ENCODE data around the gene NEK11. TPM values are rescaled to one million over a fixed set of nuclear protein-coding genes. Genes with fewer than 3 reads are reported as not detected.
A peak's percentile ranks its signal among the peaks of the same experiment; 100 is the strongest.
"Not testable (repeated sequence)": the region's sequence is repeated elsewhere in the genome, so short reads cannot be mapped to it uniquely, and the experiment has no call there.

Gene NEK11
- total RNA-seq, 4 donors from 2014 or later = 14.8 to 34.0 (median 28.2) TPM

- DNase-seq = no peak
- TF ChIP-seq POLR2A (IDR thresholded peaks at IDR 0.05) (no peak), CTCF (IDR thresholded peaks at IDR 0.05) (no peak)
- Histone ChIP-seq H3K9me3 (no peaks in the 10 kb centered on the region), H3K36me3 (no peaks in the 10 kb centered on the region), H3K4me1 (no peaks in the 10 kb centered on the region), H3K4me3 (replicated peaks in 1 of 3) (no peak overlapping the region), H3K27ac (no peak overlapping the region), H3K27me3 (no peaks in the 10 kb centered on the region)
- intact Hi-C loops (cut with DNase I) = no loop called here
- 85 to 94% methylated on average over 2 of the region's 2 CpGs for WGBS, 2 donors
Observed at GRCh38 chr3:131371688-131372066, 345.0 kb downstream of the NEK11 start.

- intact Hi-C loops (cut with DNase I) = no loop called here
- Histone ChIP-seq H3K4me3 (replicated peaks in 1 of 3) (no peak overlapping the region), H3K27ac (no peak overlapping the region), H3K9me3 (no peaks in the 10 kb centered on the region), H3K27me3 (no peaks in the 10 kb centered on the region), H3K4me1 (peaks cover 8 to 16% of the 10 kb centered on the region in 2 donors), H3K36me3 (no peaks in the 10 kb centered on the region)
- DNase-seq = no peak
- 91 to 100% methylated on average over 2 of the region's 2 CpGs for WGBS, 2 donors
- no peak for TF ChIP-seq POLR2A (IDR thresholded peaks at IDR 0.05)
- no peak for TF ChIP-seq CTCF (IDR thresholded peaks at IDR 0.05)
Observed at GRCh38 chr3:131374741-131375140, 348.1 kb downstream of the NEK11 start.

DNA sequence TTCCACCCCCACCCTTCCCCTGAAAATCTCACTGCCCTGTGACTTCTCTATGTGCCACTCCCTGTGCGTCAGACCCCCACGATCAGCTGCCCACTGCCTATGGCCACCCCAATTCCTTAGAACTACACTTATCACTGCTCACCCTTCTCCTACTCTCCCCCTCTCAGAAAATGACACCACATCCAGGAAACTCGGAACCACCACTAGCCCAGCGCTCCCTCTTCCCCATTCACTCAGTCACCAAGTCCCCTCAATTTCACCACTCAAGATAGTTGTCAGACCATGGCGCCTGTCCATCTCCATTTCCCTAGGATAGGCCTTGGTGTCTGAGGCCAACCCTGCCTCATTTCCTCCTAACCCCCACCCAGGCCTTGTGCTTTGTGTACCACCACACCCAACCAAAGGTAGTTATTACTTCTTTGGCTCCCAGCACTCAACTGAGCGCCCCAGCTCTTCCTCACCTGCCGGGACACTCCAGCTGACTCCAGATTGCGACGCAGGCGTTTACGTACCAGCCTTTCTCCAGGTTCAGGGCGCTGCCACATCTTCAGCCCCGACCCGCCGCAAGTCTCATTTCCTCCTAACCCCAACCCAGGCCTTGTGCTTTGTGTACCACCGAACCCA lies 354.3 kb downstream of the NEK11 start:
- not testable (repeated sequence) for H3K36me3 ChIP-seq, H3K27me3 ChIP-seq, H3K9me3 ChIP-seq
- peak overlapping the region; percentile 10 to 85 (median 46) for H3K4me3 ChIP-seq (replicated peaks in 1 of 3)
- intact Hi-C loops (cut with DNase I) = loop anchor here (10.0 kb wide), 2 partner anchors 124 to 146 kb away; partner anchors contain the start of gene MRPL3
- peak in 1 of 2 donors; percentile 15 for TF ChIP-seq POLR2A (IDR thresholded peaks at IDR 0.05)
- H3K4me1 ChIP-seq = peaks cover 36 to 40% of the 10 kb centered on the region in 2 donors
- WGBS, 2 donors = 15 to 20% methylated on average over 16 of the region's 16 CpGs
- peak overlapping the region; percentile 41 to 79 (median 54) for H3K27ac ChIP-seq
- DNase-seq = peak in 1 of 2 donors; percentile 22

DNA sequence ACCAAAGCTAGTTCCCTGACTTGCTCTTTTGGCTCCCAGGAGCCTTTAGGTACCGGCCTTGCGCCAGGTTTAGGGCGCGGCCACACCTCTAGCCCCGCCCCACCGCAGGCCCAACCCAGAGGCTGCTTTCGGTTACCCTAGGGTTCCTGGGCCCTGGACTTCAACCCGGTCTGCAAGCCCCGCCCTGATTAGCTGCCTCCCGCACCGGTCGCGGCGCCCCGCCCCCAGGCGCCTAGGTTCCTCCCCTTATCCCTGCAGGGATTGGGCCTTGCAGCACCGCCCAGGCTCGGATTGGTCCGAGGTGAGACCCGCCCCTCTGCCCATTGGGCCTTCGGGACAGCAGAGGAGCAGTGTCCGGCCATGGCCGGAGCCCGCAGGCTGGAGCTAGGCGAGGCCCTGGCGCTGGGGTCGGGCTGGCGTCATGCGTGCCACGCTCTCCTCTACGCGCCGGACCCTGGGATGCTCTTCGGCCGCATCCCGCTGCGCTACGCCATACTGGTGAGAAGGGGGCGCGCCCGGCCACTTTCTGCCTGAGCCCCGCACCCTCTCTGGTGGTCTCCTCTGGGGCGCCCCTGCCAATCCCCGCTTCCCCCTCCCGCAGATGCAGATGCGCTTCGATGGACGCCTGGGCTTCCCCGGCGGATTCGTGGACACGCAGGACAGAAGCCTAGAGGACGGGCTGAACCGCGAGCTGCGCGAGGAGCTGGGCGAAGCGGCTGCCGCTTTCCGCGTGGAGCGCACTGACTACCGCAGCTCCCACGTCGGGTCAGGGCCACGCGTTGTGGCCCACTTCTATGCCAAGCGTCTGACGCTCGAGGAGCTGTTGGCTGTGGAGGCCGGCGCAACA lies 355.0 kb downstream of the NEK11 start, which contains the start of gene NUDT16:
NUDT16 (plus strand) TSS at position 330 of the 847 bp plus-strand sequence; CDS start at position 361, 31 bp downstream.
- peak within 1 kb of the TSS; percentile 43 to 83 (median 78) for H3K27ac ChIP-seq
- TF ChIP-seq CTCF (IDR thresholded peaks at IDR 0.05) (no peak), POLR2A (IDR thresholded peaks at IDR 0.05) (peak; percentile 43 to 93)
- H3K27me3 ChIP-seq = no peaks in the 10 kb centered on the region
- H3K9me3 ChIP-seq = no peaks in the 10 kb centered on the region
- H3K36me3 ChIP-seq = peaks cover 0 to 3% of the 10 kb centered on the region in 2 donors
- peak; percentile 100 for DNase-seq
- peaks cover 41 to 47% of the 10 kb centered on the region in 2 donors for H3K4me1 ChIP-seq
- peak within 1 kb of the TSS; percentile 46 to 85 (median 82) for H3K4me3 ChIP-seq (replicated peaks in 1 of 3)
- 0 to 1% methylated on average over 20 to 40 of the region's 73 CpGs for WGBS, 2 donors
- intact Hi-C loops (cut with DNase I) = loop anchor here (10.0 kb wide), 2 partner anchors 123 to 147 kb away; partner anchors contain the start of gene MRPL3

GRCh38 chr3:131386429-131387165 lies 359.9 kb downstream of the NEK11 start:
- TF ChIP-seq CTCF (IDR thresholded peaks at IDR 0.05) (no peak), POLR2A (IDR thresholded peaks at IDR 0.05) (no peak)
- Histone ChIP-seq H3K4me3 (replicated peaks in 1 of 3) (no peak overlapping the region), H3K27ac (peak overlapping the region in 2 of 3 donors; percentile 2 to 39), H3K27me3 (no peaks in the 10 kb centered on the region), H3K36me3 (peaks cover 0 to 3% of the 10 kb centered on the region in 2 donors), H3K9me3 (no peaks in the 10 kb centered on the region), H3K4me1 (peaks cover 19 to 33% of the 10 kb centered on the region in 2 donors)
- intact Hi-C loops (cut with DNase I) = loop anchor here (10.0 kb wide), 2 partner anchors 118 to 152 kb away; partner anchors contain the start of gene MRPL3
- DNase-seq = peak; percentile 35 to 44
- 56 to 67% methylated on average over 6 of the region's 6 CpGs for WGBS, 2 donors

All from thyroid gland (tissue), 4 donors.